ENCODE results near the gene ZNF579. TPM values are rescaled to one million over a fixed set of nuclear protein-coding genes. Genes with fewer than 3 reads are reported as not detected.

The ZNF579 gene
- total RNA-seq, 2 donors from 2014 or later = 2.4 to 3.9 TPM

DNA sequence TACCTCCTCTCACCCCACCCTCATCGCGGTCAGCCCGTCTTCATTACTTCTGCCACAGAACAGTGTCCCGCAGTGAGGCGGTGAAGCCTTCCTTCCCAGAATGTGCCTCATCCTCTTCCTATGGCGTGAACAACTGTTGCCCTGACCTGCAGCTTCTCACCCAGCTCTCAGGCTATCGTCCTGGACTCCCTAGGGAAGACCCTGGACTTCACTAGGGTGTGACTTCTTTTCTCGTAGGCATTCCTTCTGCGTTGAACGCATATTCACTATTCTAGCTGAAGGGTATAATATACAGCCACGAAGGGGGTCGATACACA is 25.8 kb upstream of the ZNF579 start:
- DNase-seq (ENCODE audit: low spot score) (no peak), ATAC-seq (ENCODE audit: insufficient number of reproducible peaks, low FRiP score, low read depth) (no peak)
- H3K27me3 ChIP-seq (replicated peaks; ENCODE audit: insufficient read depth) = no peaks in the 10 kb centered on the region
- H3K36me3 ChIP-seq = peaks cover 8% of the 10 kb centered on the region
- H3K4me3 ChIP-seq = peak overlapping the region; percentile 88
- peaks cover 17 to 25% of the 10 kb centered on the region in 2 donors for H3K4me1 ChIP-seq (ENCODE audit: control insufficient read depth in 1 of 2, low read depth in 2 of 2)
- peak overlapping the region in 1 of 2 donors; percentile 94 for H3K27ac ChIP-seq
- no peak for TF ChIP-seq CTCF (IDR thresholded peaks at IDR 0.05)
- no peaks in the 10 kb centered on the region for H3K9me3 ChIP-seq

GRCh38 chr19:55605637-55606470 is 25.2 kb upstream of the ZNF579 start, which contains the start of gene ZNF865:
Gene ZNF865, plus strand, starts transcription at chr19:55605647. Its CDS starts 7,972 bp downstream, at chr19:55613619.
- peak; percentile 53 for TF ChIP-seq CTCF (IDR thresholded peaks at IDR 0.05)
- no peaks in the 10 kb centered on the region for H3K9me3 ChIP-seq
- DNase-seq (ENCODE audit: low spot score) (no peak), ATAC-seq (ENCODE audit: insufficient number of reproducible peaks, low FRiP score, low read depth) (peak; percentile 46)
- H3K4me1 ChIP-seq (ENCODE audit: control insufficient read depth in 1 of 2, low read depth in 2 of 2) = peaks cover 17 to 31% of the 10 kb centered on the region in 2 donors
- H3K27ac ChIP-seq = peak within 1 kb of the TSS; percentile 94
- peak within 1 kb of the TSS; percentile 88 for H3K4me3 ChIP-seq
- no peaks in the 10 kb centered on the region for H3K27me3 ChIP-seq (replicated peaks; ENCODE audit: insufficient read depth)
- H3K36me3 ChIP-seq = peaks cover 8% of the 10 kb centered on the region

DNA sequence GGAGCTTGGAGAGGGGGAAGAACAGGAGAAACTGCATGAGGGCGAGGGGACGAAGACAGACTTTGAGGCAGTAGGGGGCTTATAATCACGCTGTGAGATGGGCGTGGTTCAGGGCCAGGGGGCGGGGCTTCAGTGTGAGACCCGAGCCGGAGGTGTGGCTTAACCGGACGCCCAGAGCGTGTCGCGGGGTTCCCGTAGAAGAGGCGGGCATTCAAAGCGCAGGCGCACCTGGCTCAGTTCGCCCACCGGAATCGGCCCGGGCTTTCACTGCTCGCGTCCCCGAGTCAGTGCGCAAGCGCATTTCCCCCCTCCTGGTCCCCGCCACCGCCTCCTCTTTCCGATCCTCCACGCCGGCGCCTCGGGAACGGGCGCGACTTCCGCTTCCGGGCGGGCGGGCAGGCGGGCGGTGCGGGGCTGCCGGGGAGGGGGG is 24.6 kb upstream of the ZNF579 start:
- Histone ChIP-seq H3K36me3 (peaks cover 8% of the 10 kb centered on the region), H3K4me3 (peak overlapping the region; percentile 88), H3K9me3 (no peaks in the 10 kb centered on the region), H3K27ac (peak overlapping the region; percentile 94), H3K4me1 (ENCODE audit: control insufficient read depth in 1 of 2, low read depth in 2 of 2) (peaks cover 17 to 34% of the 10 kb centered on the region in 2 donors), H3K27me3 (replicated peaks; ENCODE audit: insufficient read depth) (no peaks in the 10 kb centered on the region)
- TF ChIP-seq CTCF (IDR thresholded peaks at IDR 0.05) = no peak
- DNase-seq (ENCODE audit: low spot score) (peak; percentile 91), ATAC-seq (ENCODE audit: insufficient number of reproducible peaks, low FRiP score, low read depth) (peak; percentile 68)

GRCh38 chr19:55603581-55604292 is 23.1 kb upstream of the ZNF579 start:
- DNase-seq (ENCODE audit: low spot score) (no peak), ATAC-seq (ENCODE audit: insufficient number of reproducible peaks, low FRiP score, low read depth) (no peak)
- Histone ChIP-seq H3K4me3 (peak overlapping the region; percentile 88), H3K4me1 (ENCODE audit: control insufficient read depth in 1 of 2, low read depth in 2 of 2) (peaks cover 17 to 36% of the 10 kb centered on the region in 2 donors), H3K27ac (peak overlapping the region in 1 of 2 donors; percentile 94), H3K27me3 (replicated peaks; ENCODE audit: insufficient read depth) (no peaks in the 10 kb centered on the region), H3K36me3 (no peaks in the 10 kb centered on the region), H3K9me3 (no peaks in the 10 kb centered on the region)
- no peak for TF ChIP-seq CTCF (IDR thresholded peaks at IDR 0.05)

DNA sequence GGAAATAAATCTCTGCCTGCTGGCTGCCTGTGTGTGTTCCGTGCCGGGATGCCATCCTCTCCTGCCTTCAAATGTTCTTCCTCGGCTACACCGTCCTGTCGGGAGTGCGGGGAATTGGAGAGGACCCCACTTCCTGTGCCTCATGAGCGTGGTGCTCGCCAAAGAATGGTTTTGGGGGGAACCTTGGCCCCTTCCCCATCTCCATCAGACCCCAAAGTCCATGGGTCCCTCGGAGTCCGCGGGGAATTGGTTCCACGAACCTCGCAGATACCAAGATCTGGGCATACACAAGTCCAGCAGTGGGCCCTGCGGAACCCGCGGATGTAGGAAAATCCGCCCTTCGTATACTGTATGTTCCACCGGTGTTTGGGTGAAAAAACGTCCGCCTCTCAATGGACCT is 22.5 kb upstream of the ZNF579 start:
- no peak for TF ChIP-seq CTCF (IDR thresholded peaks at IDR 0.05)
- H3K27me3 ChIP-seq (replicated peaks; ENCODE audit: insufficient read depth) = no peaks in the 10 kb centered on the region
- H3K27ac ChIP-seq = no peak overlapping the region
- no peak overlapping the region for H3K4me3 ChIP-seq
- DNase-seq (ENCODE audit: low spot score) (no peak), ATAC-seq (ENCODE audit: insufficient number of reproducible peaks, low FRiP score, low read depth) (no peak)
- peaks cover 17 to 42% of the 10 kb centered on the region in 2 donors for H3K4me1 ChIP-seq (ENCODE audit: control insufficient read depth in 1 of 2, low read depth in 2 of 2)
- no peaks in the 10 kb centered on the region for H3K36me3 ChIP-seq
- no peaks in the 10 kb centered on the region for H3K9me3 ChIP-seq
